HG02981 (cell line): Measurements from ENCODE around the gene SYCN.

Source experiments
- ATAC-seq: cut with Tn5 transposase; IDR thresholded peaks from one replicate; pipeline ENCODE4 v1.9.1; 2021; ENCODE audit warnings: mild to moderate bottlenecking, moderate library complexity; ENCODE audit not compliant: unreplicated experiment

Gene SYCN

GRCh38 chr19:39172700-39173501 lies 31.2 kb downstream of the SYCN start:
- ATAC-seq: no peak

DNA sequence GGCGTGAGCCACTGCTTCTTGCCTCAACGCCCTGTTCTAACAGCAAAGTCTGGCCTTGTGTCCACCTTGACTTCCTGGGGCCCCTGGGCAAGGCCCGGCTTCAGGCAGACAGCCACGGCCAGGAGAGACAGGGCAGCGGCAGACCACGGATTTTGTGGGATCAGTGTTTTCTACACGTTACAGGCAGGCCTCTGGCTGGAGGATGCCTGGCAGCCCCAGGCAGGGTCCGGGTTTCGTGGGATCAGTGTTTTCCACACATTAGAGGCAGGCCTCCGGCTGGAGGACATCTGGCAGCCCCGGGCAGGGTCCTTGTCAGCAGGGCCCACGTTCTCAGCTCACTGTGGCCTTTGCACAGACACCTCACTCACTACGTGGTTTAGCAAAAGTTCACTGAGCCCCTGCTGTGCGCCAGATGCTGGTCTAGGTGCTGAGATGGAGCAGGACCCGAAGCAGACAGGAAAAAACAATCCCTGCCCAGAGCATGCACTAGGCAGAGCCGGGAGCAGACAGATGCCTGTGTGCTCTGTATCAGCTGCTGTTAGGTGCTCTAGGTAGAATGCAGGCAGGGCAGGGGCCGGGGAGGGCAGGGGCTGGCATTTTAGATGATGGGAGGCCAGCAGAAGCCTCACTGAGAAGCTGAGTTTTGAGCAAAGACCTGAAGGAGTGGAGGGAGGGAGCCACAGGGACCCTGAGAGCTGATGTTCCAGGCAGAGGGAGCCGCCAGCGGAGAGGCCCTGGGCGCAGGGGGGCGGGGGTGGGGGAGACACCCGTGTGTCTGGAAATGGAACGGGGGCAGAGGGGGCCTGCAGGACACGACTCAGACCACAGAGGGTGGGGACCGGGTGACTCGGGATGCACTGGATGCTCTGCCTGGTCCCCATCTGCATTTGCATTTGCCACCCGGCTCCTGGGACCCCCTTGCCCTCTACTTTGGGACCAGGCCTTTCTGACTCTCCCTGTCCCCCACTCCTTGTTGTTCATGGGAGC lies 32.3 kb downstream of the SYCN start:
- no peak for ATAC-seq

- ATAC-seq: no peak
These were observed 33.5 kb downstream of the SYCN start for GRCh38 chr19:39170386-39171231.

GRCh38 chr19:39169143-39169810 lies 34.8 kb downstream of the SYCN start:
- ATAC-seq: no peak

DNA sequence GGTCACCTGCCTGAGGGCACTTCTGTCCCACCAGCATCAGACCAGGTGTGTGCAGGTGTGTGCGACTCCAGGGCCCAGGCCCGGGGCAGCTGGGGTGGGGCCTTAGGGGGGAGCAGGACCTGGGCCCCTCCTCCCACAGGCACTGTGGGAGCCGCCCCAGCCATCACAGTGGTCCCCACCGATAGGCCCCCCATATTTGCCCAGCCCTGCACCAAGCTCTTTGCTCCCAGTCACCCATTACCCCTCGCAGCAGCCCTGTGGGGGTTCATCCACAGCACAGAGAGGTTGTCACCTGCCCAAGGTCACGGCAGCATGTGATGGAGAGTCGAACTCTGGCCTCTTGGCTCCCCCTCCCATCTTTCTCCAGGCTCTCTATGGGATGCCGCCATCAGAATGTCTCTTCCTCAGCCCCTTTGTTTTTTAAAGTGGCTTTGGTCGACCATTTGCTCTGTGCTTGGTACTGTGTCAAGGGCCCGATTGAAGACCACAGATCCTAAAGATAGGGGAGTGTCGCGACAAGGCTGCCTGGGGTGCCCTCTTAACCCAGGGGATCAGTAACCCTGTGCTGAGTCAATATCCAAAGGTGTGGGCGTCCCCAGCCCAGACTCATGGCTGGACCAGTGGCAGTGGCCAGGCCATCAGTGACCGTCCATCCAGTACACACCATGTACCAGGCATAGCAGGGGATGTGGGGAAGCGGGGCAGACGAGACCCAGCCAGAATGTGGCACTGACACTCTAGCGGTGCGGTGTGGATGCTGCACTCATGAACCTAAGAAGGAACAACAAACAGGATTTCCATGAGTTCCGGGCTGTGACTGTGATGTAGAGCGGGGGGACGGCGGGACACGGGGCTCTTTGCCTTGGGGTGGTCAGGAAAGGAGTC lies 35.6 kb downstream of the SYCN start:
- no peak for ATAC-seq

GRCh38 chr19:39167461-39168257 lies 36.4 kb downstream of the SYCN start:
- ATAC-seq: no peak

DNA sequence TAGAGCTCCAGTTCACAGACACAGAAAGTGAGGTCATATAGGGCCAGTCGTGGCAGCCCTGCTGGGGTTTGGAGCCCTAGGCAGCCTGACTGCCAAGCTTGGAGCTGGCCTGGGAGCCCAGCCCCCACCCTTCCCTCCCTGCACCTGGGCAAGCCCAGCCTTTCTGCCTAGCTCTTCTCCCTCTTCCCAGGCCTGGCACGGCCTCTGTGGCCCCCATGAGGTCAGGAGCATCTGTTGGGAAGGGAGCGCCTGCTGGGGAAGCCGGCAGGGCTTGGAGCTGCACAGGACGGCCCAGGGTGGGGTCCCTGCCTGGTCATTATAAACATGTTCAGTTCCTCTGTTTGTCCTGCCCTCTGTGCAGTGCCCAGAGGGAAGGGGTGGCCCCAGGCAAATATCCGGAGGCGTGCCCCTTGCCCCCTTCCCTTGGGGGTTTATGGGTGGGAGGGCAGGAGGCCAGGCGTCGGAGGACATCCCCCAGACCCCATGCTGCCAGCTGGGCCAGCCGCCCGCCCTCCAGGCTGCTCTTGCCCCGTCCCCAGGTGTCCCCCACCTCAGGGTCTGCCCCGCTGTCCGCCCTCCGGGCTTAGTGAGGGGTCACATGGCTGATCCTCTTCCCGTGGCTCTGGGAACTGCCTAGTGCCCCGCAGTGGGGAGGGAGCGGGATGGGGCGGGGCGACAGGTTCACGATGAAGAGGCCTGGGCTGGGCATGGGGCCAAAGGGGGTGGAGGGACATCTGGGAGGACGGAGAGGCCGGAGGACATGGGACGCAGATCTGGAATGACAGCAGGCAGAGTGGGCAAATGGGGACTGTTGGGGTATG lies 37.3 kb downstream of the SYCN start:
- ATAC-seq: no peak

DNA sequence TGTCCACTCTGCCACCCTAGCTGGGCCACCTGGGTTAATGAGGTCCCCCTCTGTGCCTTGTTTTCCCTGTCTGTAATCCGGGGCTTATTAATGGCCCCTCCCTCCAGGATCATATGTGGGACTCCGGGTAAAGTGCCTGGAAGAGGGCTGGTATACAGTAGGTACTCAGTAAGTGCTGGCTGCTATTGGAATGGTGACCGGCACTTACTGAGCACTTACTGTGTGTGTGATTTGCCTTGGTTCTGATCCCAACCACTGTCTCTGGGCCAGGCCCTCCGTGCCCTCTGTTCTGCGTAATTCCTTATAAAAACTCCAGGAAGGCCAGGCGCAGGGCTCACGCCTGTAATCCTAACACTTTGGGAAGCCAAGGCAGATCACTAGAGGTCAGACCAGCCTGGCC lies 38.2 kb downstream of the SYCN start:
- no peak for ATAC-seq

DNA sequence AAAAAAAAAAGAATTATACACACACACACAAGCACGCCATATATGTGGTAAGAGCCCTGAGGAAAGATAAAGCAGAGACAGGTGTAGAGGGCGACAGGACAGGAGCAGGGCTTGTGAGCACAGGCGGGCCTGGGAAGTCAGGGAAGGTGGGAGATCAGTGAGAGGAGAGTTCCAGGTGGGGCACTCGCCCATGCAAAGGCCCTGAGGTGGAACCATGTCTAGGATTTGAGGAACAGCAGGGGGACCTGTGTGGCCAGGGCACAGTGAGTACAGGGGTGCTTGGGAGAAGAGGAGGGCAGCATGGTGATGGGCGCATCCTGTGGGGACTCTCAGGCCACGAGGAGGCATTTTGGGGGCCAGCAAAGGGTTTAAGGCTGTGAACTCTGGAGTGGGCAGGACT lies 39.8 kb downstream of the SYCN start:
- ATAC-seq: no peak

GRCh38 chr19:39163621-39164020 lies 40.4 kb downstream of the SYCN start:
- no peak for ATAC-seq

DNA sequence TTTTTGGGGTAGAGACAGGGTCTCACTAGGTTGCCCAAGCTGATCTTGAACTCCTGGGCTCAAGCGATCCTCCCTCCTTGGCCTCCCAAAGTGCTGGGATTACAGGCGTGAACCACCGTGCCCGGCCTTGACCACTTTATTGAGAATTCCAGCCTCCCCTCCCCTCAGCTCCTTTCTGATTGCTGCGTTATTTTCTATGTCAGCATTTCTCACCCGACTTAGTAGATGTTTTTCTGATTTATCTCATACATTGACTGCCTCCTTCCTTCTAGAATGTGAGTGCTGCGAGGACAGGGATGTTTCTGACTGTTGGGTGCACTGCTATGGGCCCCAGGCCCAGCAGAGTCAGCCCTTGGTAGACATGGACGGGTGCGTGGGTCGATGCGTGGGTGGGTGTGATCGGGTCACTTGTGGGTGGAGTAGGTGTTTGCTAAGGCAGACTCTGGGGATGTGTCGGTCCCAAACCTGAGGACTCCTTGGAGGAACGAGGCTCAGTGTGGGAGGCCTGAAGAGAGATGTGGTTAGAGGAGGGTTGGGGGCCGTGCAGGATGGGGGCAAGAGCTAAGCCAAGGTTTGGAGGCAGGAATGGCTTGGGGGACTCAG lies 41.5 kb downstream of the SYCN start:
- ATAC-seq: no peak

DNA sequence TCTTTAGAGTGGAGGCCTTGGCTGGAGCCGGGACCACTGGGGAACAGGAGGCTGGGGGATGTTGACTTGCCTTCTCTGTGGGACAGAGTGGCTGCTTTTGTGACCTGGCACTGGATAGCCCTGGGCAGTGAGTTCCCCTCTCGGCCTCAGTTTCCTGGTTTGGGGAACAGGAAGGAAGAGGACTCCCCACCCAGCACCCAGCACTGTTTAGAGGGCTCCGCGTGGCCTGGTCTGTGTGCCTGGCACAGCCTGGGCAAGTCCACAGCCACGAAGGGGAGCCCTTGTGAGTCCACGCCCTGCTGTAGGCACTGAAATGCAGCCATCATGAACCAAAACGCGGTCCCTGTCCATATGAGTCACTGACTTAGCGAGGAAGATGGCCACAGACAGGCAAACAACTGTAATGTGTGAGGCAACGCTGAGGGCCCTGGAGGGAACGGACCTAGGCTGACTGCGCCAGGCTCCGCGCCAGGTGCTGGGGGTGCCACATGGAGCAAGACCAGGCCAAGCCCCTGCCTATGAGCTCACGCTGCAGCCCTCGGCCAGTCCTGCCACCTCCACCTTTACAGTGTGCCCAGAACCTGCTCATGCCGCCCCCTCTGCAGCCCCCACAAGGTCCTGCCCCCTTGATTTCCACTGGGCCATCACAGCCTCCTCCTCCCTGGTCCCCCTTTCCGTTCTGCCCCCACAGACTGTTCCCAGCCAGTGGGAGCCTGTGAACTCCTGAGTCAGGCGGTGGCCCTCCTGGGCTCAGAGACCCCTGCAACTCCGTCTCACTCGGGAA lies 43.0 kb downstream of the SYCN start:
- ATAC-seq: no peak

- ATAC-seq: no peak
These were observed 43.6 kb downstream of the SYCN start for GRCh38 chr19:39160523-39160861.

- ATAC-seq: no peak
These were observed 45.3 kb downstream of the SYCN start for GRCh38 chr19:39158646-39159260.

- ATAC-seq: no peak
These were observed 46.1 kb downstream of the SYCN start for GRCh38 chr19:39157997-39158389.

GRCh38 chr19:39157275-39157996 lies 46.6 kb downstream of the SYCN start:
- ATAC-seq: no peak
